GM19324 (cell line): ENCODE data around the gene ATAD3C.
"Not testable (repeated sequence)": the region's sequence is repeated elsewhere in the genome, so short reads cannot be mapped to it uniquely, and the experiment has no call there.

Source experiments
- ATAC-seq: cut with Tn5 transposase; IDR thresholded peaks from one replicate; pipeline ENCODE4 v1.9.1; 2021; ENCODE audit warnings: mild to moderate bottlenecking, moderate library complexity; ENCODE audit not compliant: unreplicated experiment, low FRiP score

The ATAD3C gene, protein sequence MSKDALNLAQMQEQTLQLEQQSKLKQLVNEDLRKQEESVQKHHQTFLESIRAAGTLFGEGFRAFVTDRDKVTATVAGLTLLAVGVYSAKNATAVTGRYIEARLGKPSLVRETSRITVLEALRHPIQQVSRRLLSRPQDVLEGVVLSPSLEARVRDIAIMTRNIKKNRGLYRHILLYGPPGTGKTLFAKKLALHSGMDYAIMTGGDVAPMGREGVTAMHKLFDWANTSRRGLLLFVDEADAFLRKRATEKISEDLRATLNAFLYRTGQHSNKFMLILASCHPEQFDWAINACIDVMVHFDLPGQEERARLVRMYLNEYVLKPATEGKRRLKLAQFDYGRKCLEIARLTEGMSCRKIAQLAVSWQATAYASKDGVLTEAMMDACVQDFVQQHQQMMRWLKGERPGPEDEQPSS

GRCh38 chr1:1449099-1449739 lies at the start of gene ATAD3C:
Gene ATAD3C (plus strand): TSS chr1:1449689. CDS start chr1:1450684, 995 bp downstream.
- no peak for ATAC-seq

GRCh38 chr1:1399872-1400575 lies 49.5 kb upstream of the ATAD3C start:
- no peak for ATAC-seq

- no peak for ATAC-seq
These were observed 48.7 kb upstream of the ATAD3C start for GRCh38 chr1:1400576-1401456.

- no peak for ATAC-seq
These were observed 48.0 kb upstream of the ATAD3C start for GRCh38 chr1:1401457-1402010.

DNA sequence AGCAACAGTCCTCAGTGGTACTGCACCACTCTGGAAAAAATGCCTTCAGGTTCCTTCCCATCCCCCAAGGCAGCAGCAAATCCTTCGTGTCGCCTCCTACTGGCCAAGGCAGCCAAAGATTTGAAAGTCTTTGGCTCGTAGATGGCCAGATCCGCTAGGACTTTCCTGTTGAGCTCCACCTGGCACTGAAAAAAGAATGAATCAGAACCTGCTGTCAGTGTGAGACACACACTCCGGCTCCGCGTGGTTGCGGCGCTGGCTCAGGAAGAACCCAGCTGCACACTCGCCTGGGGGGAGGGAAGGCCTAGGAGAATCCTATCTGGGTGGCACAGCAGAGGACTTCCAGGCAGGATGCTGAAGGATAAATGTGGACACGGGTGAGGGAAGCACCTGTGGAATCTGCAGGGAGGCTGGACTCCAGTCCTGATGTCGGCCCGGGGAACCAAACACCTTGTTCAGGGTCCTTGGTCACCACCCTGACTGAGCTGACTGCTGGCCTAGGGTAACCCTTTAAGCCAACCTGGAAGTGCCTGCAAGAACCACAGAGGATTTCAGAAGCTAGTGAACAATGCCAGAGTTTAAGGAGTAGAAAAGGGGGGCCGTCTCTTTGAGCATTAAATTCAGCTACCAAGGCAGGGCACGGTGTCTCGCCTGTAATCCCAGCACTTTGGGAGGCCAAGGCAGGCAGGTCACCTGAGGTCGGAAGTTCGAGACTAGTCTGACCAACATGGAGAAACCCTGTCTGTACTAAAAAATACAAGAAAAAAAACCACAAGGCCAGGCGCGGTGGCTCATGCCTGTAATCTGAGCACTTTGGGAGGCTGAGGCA lies 47.2 kb upstream of the ATAD3C start:
- no peak for ATAC-seq

DNA sequence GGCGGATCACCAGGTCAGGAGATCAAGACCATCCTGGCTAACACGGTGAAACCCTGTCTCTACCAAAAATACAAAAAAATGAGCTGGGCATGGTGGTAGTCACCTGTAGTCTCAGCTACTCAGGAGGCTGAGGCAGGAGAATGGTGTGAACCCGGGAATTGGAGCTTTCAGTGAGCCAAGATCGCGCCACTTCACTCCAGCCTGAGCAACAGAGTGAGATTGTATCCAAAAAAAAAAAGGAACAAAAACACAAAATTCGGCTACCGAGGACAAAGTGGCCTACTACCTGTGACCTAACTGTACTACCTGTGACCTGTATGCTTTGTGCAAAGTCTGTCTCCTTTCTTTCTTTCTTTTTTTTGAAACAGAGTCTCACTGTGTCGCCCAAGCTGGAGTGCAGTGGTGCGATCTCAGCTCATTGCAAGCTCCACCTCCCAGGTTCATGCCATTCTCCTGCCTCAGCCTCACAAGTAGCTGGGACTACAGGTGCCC lies 46.5 kb upstream of the ATAD3C start:
- not testable (repeated sequence) for ATAC-seq

DNA sequence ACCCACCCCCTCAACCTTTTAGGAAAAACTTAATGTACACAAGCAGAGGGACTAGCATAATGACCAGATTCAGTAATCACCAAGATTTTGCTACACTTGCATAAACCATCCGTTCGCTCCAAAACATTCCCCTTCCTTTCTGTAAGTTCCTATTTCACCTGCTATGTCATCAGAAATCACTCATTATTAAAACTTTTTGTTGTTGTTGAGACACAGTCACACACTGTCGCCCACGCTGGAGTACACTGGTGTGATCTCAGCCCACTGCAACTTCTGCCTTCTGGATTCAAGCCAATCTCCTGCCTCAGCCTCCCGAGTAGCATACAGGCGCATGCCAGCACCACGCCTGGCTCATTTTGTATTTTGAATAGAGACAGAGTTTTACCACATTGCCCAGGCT lies 45.8 kb upstream of the ATAD3C start:
- no peak for ATAC-seq

DNA sequence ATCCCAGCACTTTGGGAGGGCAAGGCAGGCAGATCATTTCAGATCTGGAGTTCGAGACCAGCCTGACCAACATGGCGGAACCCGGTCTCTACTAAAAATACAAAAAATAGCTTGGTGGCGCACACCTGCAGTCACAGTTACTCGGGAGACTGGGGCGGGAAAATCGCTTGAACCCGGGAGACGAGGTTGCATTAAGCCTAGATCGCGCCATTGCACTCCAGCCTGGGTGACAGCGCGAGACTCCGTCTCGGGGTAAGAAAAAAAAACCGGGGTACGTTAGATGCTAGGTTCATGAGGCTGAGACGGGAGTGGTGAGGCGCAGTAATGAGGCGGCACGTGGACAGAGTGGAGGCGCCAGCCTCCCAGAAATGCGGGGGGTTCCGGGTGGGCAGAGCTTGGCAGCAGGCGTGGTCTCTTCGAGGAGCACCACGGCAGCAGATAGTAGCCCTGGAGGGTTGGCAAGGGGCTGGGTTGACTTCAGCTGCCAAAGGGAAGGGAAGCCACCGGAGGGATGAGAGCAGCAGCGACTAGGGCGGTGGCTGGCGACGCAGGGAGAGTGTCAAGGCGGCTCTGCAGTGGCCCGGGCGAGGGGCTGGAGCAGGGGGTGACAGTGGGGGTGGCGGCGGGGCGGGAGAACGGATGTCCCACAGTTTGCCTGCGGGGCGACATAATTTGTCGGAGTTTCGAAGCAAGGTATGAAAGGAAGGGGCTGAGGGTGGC lies 43.2 kb upstream of the ATAD3C start:
- no peak for ATAC-seq

GRCh38 chr1:1406821-1407635 lies 42.5 kb upstream of the ATAD3C start, which contains the start of gene MRPL20:
Gene MRPL20 (minus strand): TSS chr1:1407293. CDS start chr1:1407217, 76 bp downstream.
- peak; percentile 91 for ATAC-seq

DNA sequence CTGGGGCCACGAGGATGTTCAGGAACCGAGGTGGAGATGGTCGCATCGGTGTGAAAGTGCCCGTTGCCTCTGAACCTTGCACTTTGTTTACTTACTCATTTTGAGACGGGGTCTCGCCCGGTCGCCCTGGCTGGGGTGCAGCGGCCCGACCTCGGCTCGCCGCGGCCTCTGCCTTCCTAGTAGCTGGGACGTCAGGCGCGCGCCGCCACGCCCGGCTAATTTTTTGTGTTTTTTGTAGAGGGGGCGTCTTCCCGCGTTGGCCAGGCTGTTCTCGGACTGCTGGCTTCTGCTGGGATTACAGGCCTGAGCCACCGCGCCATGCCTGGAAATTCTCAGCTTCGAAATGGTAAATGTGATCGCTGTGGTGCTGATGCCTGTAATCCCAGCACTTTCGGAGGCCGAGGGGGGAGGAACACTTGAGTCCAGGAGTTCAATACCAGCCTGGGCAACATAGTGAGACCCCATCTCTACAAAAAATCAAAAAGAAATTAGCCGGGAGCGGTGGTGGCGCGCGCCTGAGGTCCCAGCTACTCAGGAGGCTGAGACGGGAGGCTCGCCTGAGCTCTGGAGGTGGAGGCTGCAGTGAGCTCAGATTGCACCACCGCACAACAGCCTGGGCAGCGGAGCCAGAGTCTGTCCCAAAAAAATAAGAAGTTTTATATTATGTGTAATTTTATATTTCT lies 41.7 kb upstream of the ATAD3C start:
- ATAC-seq, result peak; percentile 17

DNA sequence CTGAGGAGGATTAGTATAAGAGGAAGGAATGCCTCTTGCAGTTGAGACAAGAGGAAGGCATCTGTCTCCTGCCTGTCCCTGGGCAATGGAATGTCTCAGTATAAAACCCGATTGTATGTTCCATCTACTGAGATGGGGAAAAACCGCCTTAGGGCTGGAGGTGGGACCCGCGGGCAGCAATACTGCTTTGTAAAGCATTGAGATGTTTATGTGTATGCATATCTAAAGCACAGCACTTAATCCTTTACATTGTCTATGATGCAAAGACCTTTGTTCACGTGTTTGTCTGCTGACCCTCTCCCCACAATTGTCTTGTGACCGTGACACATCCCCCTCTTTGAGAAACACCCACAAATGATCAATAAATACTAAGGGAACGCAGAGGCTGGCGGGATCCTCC lies 39.3 kb upstream of the ATAD3C start:
- ATAC-seq, result not testable (repeated sequence)

DNA sequence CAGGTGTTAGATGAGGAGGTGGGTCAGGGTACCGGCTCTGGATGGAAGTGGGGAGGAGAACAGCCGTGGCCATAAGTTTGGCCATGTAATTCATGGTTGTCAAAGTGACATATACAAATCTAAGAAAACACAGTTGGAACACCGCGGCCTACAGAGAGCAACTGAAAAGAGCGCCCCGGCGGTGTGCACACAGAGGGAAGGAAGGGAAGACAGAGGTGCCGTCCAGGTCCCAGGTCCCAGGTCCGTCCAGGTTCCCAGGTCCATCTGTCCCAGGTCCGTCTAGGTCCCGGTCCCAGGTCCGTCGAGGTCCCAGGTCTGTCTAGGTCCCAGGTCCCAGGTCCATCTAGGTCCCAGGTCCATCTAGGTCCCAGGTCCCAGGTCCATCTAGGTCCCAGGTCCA lies 37.9 kb upstream of the ATAD3C start:
- no peak for ATAC-seq

- ATAC-seq, result not testable (repeated sequence)
These were observed 37.1 kb upstream of the ATAD3C start for GRCh38 chr1:1412311-1412902.

DNA sequence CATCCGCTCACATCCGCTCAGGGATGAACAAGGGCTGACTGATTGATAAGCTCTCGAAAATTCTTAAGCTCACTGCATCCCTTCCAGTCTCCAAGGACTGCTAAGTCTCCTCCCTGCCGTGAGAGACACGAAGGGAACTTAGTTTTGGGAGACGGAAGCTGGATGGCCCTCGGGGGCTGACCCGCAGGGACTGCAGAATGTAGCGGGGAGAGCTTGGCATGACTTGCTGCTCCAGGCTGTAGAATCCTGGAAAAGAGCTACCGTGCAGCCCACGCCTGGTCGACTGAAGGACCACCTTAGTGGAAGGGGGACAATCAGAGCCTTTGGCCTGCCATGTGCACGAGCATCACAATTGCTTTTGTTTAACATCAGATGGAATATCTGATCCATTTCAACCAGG lies 33.7 kb upstream of the ATAD3C start:
- no peak for ATAC-seq

DNA sequence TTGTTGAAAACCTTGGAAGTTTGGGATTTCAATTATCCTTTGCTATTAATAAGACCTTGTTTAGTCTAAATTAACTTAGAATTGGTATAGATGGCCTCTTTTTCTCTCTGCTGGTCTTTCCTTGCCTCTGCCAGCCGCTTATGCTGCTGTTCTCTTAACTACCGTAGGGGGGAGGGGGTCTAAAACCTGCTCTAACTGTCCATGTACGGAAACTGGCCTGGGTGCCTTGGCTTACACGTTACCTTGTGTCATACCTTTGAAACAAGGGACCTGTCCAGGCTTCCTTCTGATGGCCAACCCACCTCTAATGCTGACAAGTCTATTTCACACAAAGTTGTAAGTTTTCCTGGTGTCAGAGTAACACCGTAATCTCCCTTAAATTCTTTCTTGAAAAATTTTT lies 32.1 kb upstream of the ATAD3C start:
- ATAC-seq, result not testable (repeated sequence)

DNA sequence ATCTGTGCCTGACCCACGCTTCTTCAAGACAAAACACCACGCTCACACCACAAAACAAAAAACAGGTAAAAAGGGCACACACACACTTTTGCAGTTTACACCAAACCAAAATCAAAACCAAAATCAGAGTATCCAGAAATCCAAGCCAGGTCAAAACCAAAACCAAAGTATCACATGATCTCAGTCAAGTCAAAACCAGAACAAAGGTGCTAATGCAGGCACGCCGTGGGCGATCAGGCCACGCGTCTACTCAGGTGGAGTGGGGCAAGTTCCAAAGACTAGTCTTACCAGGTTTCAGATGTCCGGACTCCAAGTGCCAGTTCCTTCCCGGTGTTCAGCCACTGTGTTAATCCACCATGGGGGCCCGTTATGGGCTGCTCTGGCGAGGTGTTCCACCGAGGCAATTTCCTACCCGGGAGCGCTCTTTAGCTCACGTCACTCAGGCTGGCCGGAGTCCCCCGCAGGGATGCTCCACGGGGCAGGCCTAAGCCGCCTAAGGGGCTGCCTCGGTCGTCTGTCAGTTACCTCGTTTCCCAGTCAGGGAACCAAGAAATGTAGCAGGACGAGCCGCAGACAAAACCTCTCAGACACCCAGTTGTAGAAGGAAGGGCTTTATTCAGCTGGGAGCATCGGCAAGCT lies 31.5 kb upstream of the ATAD3C start:
- not testable (repeated sequence) for ATAC-seq
